Omental fat pad (tissue), 3 donors: ENCODE results near the gene TARP.

Experiments used
- ATAC-seq: fragments of 150-250 bp; one replicate; pipeline ENCODE4 v1.9.1; 2016; ENCODE audit warnings: mild to moderate bottlenecking, moderate library complexity; ENCODE audit not compliant: low FRiP score
- DNase-seq: peaks from one replicate; pipeline ENCODE4 v3.0.0-alpha.2; 2019; ENCODE audit warnings: low spot score
- TF ChIP-seq, protein P1 (sequence below), 3 donors: fragments of 450-650 bp; IDR thresholded peaks; one replicate each; pipeline ENCODE4 v1.5.1; 2016 to 2017; ENCODE audit warnings: antibody characterized with exemption in 3 of 3, mild to moderate bottlenecking in 3 of 3, moderate library complexity in 2 of 3

TARP gene

DNA sequence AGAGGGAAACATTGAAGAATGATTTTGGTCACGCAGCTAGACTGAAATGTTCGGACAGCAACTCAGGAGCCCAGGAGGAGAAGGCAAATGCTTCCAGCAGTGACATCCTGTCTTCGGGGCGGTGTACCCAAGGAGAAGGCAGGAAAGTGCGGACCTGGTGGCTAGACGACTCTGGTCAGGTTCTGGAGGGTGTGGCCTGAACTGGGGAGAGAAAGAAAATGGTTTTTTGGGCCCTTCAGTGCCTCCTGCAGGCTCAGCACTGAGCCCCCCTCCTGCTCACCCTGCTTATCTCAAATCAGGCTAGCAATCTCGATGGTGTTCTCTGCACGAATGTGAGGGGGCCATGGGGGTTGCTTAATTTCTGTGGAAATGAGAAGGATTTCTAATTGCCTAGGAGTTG, 26.7 kb upstream of the TARP start:
- DNase-seq (no peak), ATAC-seq (no peak)
- TF ChIP-seq, protein P1, sequence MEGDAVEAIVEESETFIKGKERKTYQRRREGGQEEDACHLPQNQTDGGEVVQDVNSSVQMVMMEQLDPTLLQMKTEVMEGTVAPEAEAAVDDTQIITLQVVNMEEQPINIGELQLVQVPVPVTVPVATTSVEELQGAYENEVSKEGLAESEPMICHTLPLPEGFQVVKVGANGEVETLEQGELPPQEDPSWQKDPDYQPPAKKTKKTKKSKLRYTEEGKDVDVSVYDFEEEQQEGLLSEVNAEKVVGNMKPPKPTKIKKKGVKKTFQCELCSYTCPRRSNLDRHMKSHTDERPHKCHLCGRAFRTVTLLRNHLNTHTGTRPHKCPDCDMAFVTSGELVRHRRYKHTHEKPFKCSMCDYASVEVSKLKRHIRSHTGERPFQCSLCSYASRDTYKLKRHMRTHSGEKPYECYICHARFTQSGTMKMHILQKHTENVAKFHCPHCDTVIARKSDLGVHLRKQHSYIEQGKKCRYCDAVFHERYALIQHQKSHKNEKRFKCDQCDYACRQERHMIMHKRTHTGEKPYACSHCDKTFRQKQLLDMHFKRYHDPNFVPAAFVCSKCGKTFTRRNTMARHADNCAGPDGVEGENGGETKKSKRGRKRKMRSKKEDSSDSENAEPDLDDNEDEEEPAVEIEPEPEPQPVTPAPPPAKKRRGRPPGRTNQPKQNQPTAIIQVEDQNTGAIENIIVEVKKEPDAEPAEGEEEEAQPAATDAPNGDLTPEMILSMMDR (IDR thresholded peaks at IDR 0.05), result no peak

DNA sequence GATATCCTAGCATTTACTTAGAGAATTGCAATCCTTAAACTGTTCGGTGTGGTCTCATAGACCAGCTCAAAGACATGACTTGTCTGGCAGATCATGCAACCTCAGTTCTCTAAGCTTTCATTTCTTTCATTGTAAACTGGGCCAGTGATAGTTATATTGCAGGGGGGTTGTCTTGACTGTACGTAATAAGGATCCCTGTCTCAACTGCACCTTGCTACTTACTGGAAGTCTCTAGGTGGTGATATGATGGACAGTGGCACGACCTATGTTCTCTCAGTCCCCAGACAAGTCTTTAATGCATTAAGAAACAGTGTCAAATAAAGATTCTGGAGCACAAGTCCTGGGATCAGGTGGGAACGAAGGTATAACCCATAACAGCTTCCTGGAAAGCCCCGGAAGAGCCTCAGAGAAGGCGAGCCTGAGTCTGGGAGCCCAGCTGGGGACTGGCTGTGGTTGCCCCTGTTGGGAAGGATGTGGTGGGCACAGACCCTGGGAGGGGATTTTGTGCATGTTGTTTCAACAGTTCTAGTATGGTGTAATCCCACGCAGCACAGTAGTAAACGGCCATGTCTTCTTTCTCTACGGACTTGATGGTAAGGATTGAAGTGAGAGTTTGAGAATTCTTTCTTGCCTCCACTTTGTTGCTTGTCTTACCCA, 26.0 kb upstream of the TARP start:
- no peak for ATAC-seq
- TF ChIP-seq, protein P1 (IDR thresholded peaks at IDR 0.05), result no peak
- DNase-seq, result no peak

DNA sequence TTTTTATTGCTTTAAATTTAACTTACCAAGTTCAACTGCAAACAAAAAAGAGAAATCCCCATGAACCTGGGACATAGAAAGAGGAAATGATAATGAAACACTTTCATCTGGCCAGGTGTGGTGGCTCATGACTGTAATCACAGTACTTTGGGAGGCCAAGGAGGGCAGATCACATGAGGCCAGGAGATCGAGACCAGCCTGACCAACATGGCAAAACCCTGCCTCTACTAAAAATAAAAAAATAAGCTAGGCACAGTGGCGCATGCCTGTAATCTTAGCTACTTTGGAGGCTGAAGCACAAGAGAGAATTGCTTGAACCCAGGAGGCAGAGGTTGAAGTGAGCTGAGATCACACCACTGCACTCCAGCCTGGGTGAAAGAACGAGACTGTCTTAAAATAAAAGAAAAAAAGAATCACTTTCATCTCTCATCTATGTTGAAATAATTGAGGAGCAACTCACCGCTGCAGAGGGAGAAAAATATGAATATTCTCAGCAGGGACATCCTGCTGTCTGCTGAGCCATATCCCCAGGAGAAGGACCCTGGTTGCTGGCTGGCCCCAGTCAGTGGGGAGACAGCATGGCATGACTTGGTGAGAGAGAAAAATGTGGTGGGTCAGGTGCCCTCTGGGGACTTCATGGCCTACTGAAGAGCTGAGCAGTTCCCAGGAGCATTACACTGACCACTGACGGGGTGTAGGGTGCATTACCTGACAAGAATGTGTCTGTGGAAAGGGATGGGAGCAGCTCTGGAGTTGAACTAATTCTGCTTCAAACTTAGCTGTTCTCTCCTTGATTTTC, 22.8 kb upstream of the TARP start:
- TF ChIP-seq, protein P1 (IDR thresholded peaks at IDR 0.05), result no peak
- ATAC-seq (no peak), DNase-seq (no peak)

DNA sequence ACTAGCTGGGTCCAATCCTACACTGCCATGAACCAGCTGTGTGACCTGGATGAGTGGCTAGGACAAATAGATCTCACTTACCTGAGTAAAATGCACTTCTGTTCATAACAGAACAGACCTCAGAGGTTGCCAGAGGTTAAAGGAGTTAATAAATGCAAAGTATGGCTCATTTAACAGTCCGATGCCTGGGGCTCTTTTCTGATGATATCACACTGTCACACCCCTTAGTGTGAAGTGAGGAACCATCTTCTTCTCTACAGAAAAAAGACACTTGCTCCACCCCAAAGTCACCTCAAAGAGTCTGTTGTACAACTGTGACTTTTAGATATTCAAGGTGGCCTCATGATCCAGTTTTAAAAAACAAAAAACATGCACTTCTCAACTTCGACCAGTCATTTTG, 21.5 kb upstream of the TARP start:
- DNase-seq (no peak), ATAC-seq (no peak)
- TF ChIP-seq, protein P1 (IDR thresholded peaks at IDR 0.05), result no peak

DNA sequence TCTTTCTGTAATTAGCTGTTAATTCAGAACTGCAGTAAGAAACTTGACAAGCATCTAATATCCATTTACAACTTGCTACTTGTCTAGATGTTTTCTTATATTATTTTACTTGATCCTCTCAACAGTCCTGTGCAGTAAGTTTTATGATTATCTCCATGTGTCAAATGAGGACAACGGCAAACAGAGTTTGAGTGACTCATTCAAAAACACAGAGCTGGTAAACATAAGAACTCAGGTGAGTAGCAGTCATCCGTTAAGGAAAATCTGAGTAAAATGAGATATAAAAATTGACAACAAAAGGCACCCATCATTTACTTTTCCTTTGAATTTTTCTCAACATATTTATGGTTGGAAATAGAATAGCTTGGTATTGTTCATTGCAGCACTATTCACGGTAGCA, 19.0 kb upstream of the TARP start:
- no peak for DNase-seq
- ATAC-seq, result no peak
- TF ChIP-seq, protein P1 (IDR thresholded peaks at IDR 0.05), result no peak

DNA sequence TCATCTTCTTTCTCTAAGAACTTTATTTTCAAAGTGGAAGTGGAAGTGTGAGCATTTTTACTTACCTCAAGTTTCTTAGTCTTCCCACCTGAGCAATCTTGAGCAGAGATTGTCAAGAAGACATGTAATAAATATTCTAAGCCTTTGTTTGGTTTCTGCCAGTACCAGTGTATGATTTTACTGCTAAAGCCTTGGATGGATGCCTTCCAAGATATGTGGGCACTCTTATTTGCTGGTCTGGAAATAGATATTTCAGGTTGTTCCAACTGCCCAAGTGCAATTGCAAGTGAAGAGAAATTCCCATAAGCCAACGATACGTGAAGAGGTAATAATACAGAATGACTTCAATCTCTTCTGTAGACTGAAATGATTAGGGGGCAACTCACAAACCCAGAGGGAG, 18.2 kb upstream of the TARP start:
- DNase-seq (no peak), ATAC-seq (no peak)
- TF ChIP-seq, protein P1 (IDR thresholded peaks at IDR 0.05), result no peak
